Breast epithelium (tissue), 3 donors: Measurements from ENCODE around the gene MAP4K2.

Experiments
- POLR2A ChIP-seq: fragments of 450-650 bp; IDR thresholded peaks from one replicate; pipeline ENCODE4 v1.6.1; 2016; ENCODE audit warnings: antibody characterized with exemption, mild to moderate bottlenecking, moderate library complexity
- POLR2AphosphoS5 ChIP-seq, 3 donors: sonication (generic); formaldehyde crosslinking; IDR thresholded peaks; one replicate each; pipeline ENCODE4 v1.6.1; 2017; ENCODE audit warnings: antibody characterized with exemption in 3 of 3
- TF ChIP-seq, protein P1 (sequence below), 3 donors: fragments of 450-650 bp; IDR thresholded peaks; one replicate each; pipeline ENCODE4 v1.5.1; 2016 to 2017; ENCODE audit warnings: antibody characterized with exemption in 3 of 3, mild to moderate bottlenecking in 3 of 3, moderate library complexity in 3 of 3

GRCh38 chr11:64796757-64797541 lies 6.1 kb downstream of the MAP4K2 start:
- TF ChIP-seq, protein P1, sequence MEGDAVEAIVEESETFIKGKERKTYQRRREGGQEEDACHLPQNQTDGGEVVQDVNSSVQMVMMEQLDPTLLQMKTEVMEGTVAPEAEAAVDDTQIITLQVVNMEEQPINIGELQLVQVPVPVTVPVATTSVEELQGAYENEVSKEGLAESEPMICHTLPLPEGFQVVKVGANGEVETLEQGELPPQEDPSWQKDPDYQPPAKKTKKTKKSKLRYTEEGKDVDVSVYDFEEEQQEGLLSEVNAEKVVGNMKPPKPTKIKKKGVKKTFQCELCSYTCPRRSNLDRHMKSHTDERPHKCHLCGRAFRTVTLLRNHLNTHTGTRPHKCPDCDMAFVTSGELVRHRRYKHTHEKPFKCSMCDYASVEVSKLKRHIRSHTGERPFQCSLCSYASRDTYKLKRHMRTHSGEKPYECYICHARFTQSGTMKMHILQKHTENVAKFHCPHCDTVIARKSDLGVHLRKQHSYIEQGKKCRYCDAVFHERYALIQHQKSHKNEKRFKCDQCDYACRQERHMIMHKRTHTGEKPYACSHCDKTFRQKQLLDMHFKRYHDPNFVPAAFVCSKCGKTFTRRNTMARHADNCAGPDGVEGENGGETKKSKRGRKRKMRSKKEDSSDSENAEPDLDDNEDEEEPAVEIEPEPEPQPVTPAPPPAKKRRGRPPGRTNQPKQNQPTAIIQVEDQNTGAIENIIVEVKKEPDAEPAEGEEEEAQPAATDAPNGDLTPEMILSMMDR (IDR thresholded peaks at IDR 0.05) = no peak
- no peak for TF ChIP-seq POLR2AphosphoS5 (IDR thresholded peaks at IDR 0.05)
- TF ChIP-seq POLR2A = no peak
